IMR-90 (cell line): ENCODE results near the gene ATP6V0E2. TPM values are rescaled to one million over a fixed set of nuclear protein-coding genes. Genes with fewer than 3 reads are reported as not detected.
"Not testable (repeated sequence)": the region's sequence is repeated elsewhere in the genome, so short reads cannot be mapped to it uniquely, and the experiment has no call there.

Source experiments
- ATAC-seq: fragments of 200-7000 bp; cut with Tn5 transposase; 2 replicates; pipeline ENCODE4 v1.9.1; 2020; ENCODE audit warnings: low read depth, mild to moderate bottlenecking, moderate library complexity
- BruUV-seq: library from RNA; stranded (reverse); fragments of 400-500 nt; replicated peaks from 2 replicates; lab custom pipeline; 2021; lab: Mats Ljungman, UMichigan
- CTCF ChIA-PET: fragments of 300-600 bp; formaldehyde crosslinking; extraction: SDS; loops from one replicate; lab custom pipeline; 2021; ENCODE audit warnings: antibody characterized with exemption; lab: Yijun Ruan, JAX
- POLR2A ChIA-PET: fragments of 300-600 bp; sonication (Branson Sonifier 250); formaldehyde crosslinking; loops from one replicate; lab custom pipeline; 2022; ENCODE audit warnings: antibody characterized with exemption; ENCODE audit not compliant: unreplicated experiment; lab: Charles Lee
- DNase-seq: peaks from one replicate; pipeline ENCODE4 v3.0.0; 2013
- H2AFZ ChIP-seq: replicated peaks from 2 replicates; pipeline ENCODE3; 2013; ENCODE audit warnings: low read length, mild to moderate bottlenecking; ENCODE audit not compliant: poor library complexity
- H2AK5ac ChIP-seq: 2 replicates; pipeline ENCODE4 v1.6.1; 2013; ENCODE audit warnings: low read depth, low read length, inconsistent platforms
- H2AK9ac ChIP-seq: replicated peaks from 2 replicates; pipeline ENCODE3; 2013; ENCODE audit warnings: mild to moderate bottlenecking, low read depth, low read length, moderate library complexity; ENCODE audit not compliant: poor library complexity
- H2BK120ac ChIP-seq: 2 replicates; pipeline ENCODE4 v1.6.1; 2013; ENCODE audit warnings: low read depth, low read length, inconsistent platforms
- H2BK15ac ChIP-seq: 3 replicates; pipeline ENCODE4 v1.6.1; 2013; ENCODE audit warnings: low read depth, low read length, inconsistent platforms
- H2BK20ac ChIP-seq: 2 replicates; pipeline ENCODE4 v1.6.1; 2013; ENCODE audit warnings: low read depth, mild to moderate bottlenecking, inconsistent platforms, low read length, moderate library complexity
- H2BK5ac ChIP-seq: 2 replicates; pipeline ENCODE4 v1.6.1; 2013; ENCODE audit warnings: mild to moderate bottlenecking, low read depth, low read length, inconsistent platforms; ENCODE audit not compliant: poor library complexity, severe bottlenecking
- H3K14ac ChIP-seq: replicated peaks from 2 replicates; pipeline ENCODE4 v1.6.1; 2013; ENCODE audit warnings: low read depth, low read length, inconsistent platforms
- H3K18ac ChIP-seq: 2 replicates; pipeline ENCODE4 v1.6.1; 2013; ENCODE audit warnings: low read depth, low read length, control low read depth
- H3K23ac ChIP-seq: 2 replicates; pipeline ENCODE4 v1.6.1; 2013; ENCODE audit warnings: low read depth, low read length, inconsistent platforms
- H3K27ac ChIP-seq: 2 replicates; pipeline ENCODE4 v1.5.1; 2013; ENCODE audit warnings: mild to moderate bottlenecking, control low read depth, low read length; ENCODE audit not compliant: insufficient read depth
- H3K27me3 ChIP-seq: 2 replicates; pipeline ENCODE4 v1.6.1; 2013; ENCODE audit warnings: low read length; ENCODE audit not compliant: control insufficient read depth, insufficient read depth
- H3K36me3 ChIP-seq: 2 replicates; pipeline ENCODE4 v1.6.1; 2013; ENCODE audit warnings: low read length, mixed read lengths; ENCODE audit not compliant: control insufficient read depth, insufficient read depth
- H3K4ac ChIP-seq: 2 replicates; pipeline ENCODE4 v1.6.1; 2013; ENCODE audit warnings: low read depth, low read length, inconsistent platforms
- H3K4me1 ChIP-seq: 2 replicates; pipeline ENCODE4 v1.6.1; 2013; ENCODE audit warnings: low read length, mixed read lengths; ENCODE audit not compliant: control insufficient read depth, insufficient read depth
- H3K4me2 ChIP-seq: 2 replicates; pipeline ENCODE4 v1.6.1; 2013; ENCODE audit warnings: low read depth, mild to moderate bottlenecking, control low read depth, low read length, moderate library complexity
- H3K4me3 ChIP-seq: 2 replicates; pipeline ENCODE4 v1.5.1; 2013; ENCODE audit warnings: low read depth, mild to moderate bottlenecking, control low read depth, low read length, moderate library complexity; ENCODE audit not compliant: insufficient read depth
- H3K56ac ChIP-seq: 2 replicates; pipeline ENCODE4 v1.6.1; 2013; ENCODE audit warnings: low read length, inconsistent platforms; ENCODE audit not compliant: insufficient read depth; ENCODE audit errors: extremely low read depth
- H3K79me1 ChIP-seq, 2 experiments: 2 replicates each; pipeline ENCODE4 v1.6.1; 2013; ENCODE audit warnings: low read length in 2 of 2, inconsistent platforms in 1 of 2, low read depth in 1 of 2
- H3K9ac ChIP-seq: 2 replicates; pipeline ENCODE4 v1.6.1; 2013; ENCODE audit warnings: low read depth, low read length, control low read depth
- H3K9me1 ChIP-seq: 2 replicates; pipeline ENCODE4 v1.6.1; 2013; ENCODE audit warnings: low read length, inconsistent platforms; ENCODE audit not compliant: insufficient read depth
- H3K9me3 ChIP-seq: 2 replicates; pipeline ENCODE4 v1.6.1; 2013; ENCODE audit warnings: low read length; ENCODE audit not compliant: control insufficient read depth, insufficient read depth
- H4K20me1 ChIP-seq: 2 replicates; pipeline ENCODE4 v1.6.1; 2013; ENCODE audit warnings: low read length, inconsistent platforms; ENCODE audit not compliant: insufficient read depth
- H4K5ac ChIP-seq: 2 replicates; pipeline ENCODE4 v1.6.1; 2013; ENCODE audit warnings: mild to moderate bottlenecking, low read depth, low read length, control low read depth
- H4K8ac ChIP-seq, 2 experiments: 2 replicates each; pipeline ENCODE4 v1.6.1; 2013; ENCODE audit warnings: low read depth in 2 of 2, low read length in 2 of 2, control low read depth in 1 of 2, inconsistent platforms in 1 of 2
- H4K91ac ChIP-seq: 2 replicates; pipeline ENCODE4 v1.6.1; 2013; ENCODE audit warnings: low read depth, low read length, inconsistent platforms; ENCODE audit not compliant: insufficient read depth
- WGBS, 2 experiments: methylation state at CpG; one replicate each; pipeline versions ENCODE4 v1.1.5 to v1.1.7; 2013; ENCODE audit warnings: missing lambda C conversion rate in 2 of 2; ENCODE audit not compliant: insufficient read length in 1 of 2; ENCODE audit errors: extremely low coverage in 2 of 2; 5-methylcytosine and 5-hydroxymethylcytosine counted together
- dilution Hi-C: fragments of 300-500 bp; cut with HindIII; formaldehyde crosslinking; loops from one replicate; pipeline ENCODE4 v1.14.3; 2018; ENCODE audit warnings: low sequenced_read_pairs; ENCODE audit not compliant: unreplicated experiment
- in situ Hi-C: fragments of 300-500 bp; cut with MboI; formaldehyde crosslinking; loops from 3 replicates; pipeline ENCODE4 v1.14.3; 2019; ENCODE audit warnings: low sequenced_read_pairs, inconsistent platforms, mixed read lengths
- intact Hi-C: fragments of 100-400 bp; cut with micrococcal nuclease; formaldehyde crosslinking; loops from 2 replicates; pipeline ENCODE4 v1.10.0; 2022
- polyA plus RNA-seq, 3 experiments: library from polyadenylated mRNA; depleted of rRNA; stranded (reverse); fragments of >200 nt; gene quantifications; 2 replicates each; pipeline ENCODE4 v1.2.3, GENCODE V29; 2012; ENCODE audit warnings: low replicate concordance in 1 of 3
- total RNA-seq: library from RNA; depleted of rRNA; stranded (reverse); fragments of >200 nt; gene quantifications from 2 replicates; pipeline ENCODE4 v1.2.3, GENCODE V29; 2012

The ATP6V0E2 gene
- total and polyA plus RNA-seq, 2 of the 4 experiments (the other 2 are of a cell fraction), result 5.7 to 30.3 TPM

- H3K4me1 ChIP-seq, H2AK5ac ChIP-seq, CTCF ChIA-PET, H2AFZ ChIP-seq, H2AK9ac ChIP-seq, H3K4ac ChIP-seq, H2BK120ac ChIP-seq, H4K20me1 ChIP-seq, H2BK15ac ChIP-seq, H3K27ac ChIP-seq, H3K36me3 ChIP-seq, H3K27me3 ChIP-seq, H4K8ac ChIP-seq, H3K9me3 ChIP-seq, intact Hi-C loops, dilution Hi-C loops, H3K14ac ChIP-seq, H3K9me1 ChIP-seq, H3K4me2 ChIP-seq, H2BK20ac ChIP-seq, BruUV-seq, H3K4me3 ChIP-seq, in situ Hi-C loops, H3K9ac ChIP-seq, H3K23ac ChIP-seq, H4K91ac ChIP-seq, H4K5ac ChIP-seq, H3K18ac ChIP-seq, POLR2A ChIA-PET, H3K56ac ChIP-seq, H3K79me1 ChIP-seq, H2BK5ac ChIP-seq: not testable (repeated sequence)
- ATAC-seq (peak; percentile 93), DNase-seq (peak; percentile 72)
- no CpG with 5 or more reads among the region's 4 CpGs for WGBS, 2 experiments
These were observed 38.4 kb downstream of the ATP6V0E2 start for GRCh38 chr7:149912126-149912525.

GRCh38 chr7:149926414-149926813, 52.6 kb downstream of the ATP6V0E2 start:
- H3K4me2 ChIP-seq, H3K9me1 ChIP-seq, H2BK15ac ChIP-seq, BruUV-seq, H2AK5ac ChIP-seq, ATAC-seq, H3K4me3 ChIP-seq, H2BK20ac ChIP-seq, H4K5ac ChIP-seq, H3K27me3 ChIP-seq, H4K8ac ChIP-seq, DNase-seq, H4K91ac ChIP-seq, H3K9ac ChIP-seq, H2BK5ac ChIP-seq, H3K27ac ChIP-seq, H2AK9ac ChIP-seq, H3K23ac ChIP-seq, H3K9me3 ChIP-seq, CTCF ChIA-PET, H3K4me1 ChIP-seq, dilution Hi-C loops, POLR2A ChIA-PET, H2BK120ac ChIP-seq, in situ Hi-C loops, H3K56ac ChIP-seq, intact Hi-C loops, H3K36me3 ChIP-seq, H3K79me1 ChIP-seq, H4K20me1 ChIP-seq, H3K18ac ChIP-seq, H3K4ac ChIP-seq, H3K14ac ChIP-seq, H2AFZ ChIP-seq: not testable (repeated sequence)
- no CpG with 5 or more reads among the region's 7 CpGs for WGBS, 2 experiments
